ENCODE data around the gene WDR1.

The WDR1 gene

GRCh38 chr4:10101671-10102473 is 14.7 kb downstream of the WDR1 start:
- no peak for TF ChIP-seq CTCF (IDR thresholded peaks at IDR 0.05; ENCODE audit: unreplicated experiment in 3 of 3)
- Mint-ChIP-seq H3K27ac (peak overlapping the region; percentile 2 to 81 (median 64)), H3K27me3 (ENCODE audit: low read depth) (no peaks in the 10 kb centered on the region), H3K4me1 (peaks cover 95% of the 10 kb centered on the region), H3K4me3 (peak overlapping the region in 1 of 3 experiments; percentile 26), H3K9me3 (no peaks in the 10 kb centered on the region), H3K36me3 (ENCODE audit: low read depth) (peaks cover 62% of the 10 kb centered on the region)

DNA sequence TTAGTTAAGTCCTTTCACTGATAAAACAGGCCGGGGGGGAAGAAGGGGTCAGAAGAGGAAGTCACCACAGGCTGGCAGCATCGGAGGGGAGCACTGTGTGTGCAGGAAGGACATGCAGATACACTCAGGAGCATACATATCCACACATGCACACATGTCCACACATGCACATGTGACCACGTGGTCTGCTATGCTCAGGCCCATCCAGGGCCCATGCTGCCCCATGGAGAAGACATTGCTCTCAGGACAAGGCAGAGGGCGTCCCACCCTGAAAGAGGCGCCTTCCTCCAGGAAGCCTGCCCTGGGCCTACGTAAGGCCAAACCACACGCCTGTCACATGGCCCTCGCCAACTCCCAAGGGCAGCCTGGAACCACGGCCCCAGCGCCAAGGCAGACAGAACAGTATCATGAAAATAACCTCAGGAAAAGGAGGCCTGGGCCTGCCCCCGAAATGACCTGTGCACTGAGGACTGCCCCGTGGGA is 15.8 kb downstream of the WDR1 start:
- Mint-ChIP-seq H3K36me3 (ENCODE audit: low read depth) (peaks cover 69% of the 10 kb centered on the region), H3K9me3 (no peaks in the 10 kb centered on the region), H3K27me3 (ENCODE audit: low read depth) (no peaks in the 10 kb centered on the region), H3K4me1 (peaks cover 95% of the 10 kb centered on the region), H3K27ac (peak overlapping the region in 1 of 3 experiments; percentile 64), H3K4me3 (no peak overlapping the region)
- no peak for TF ChIP-seq CTCF (IDR thresholded peaks at IDR 0.05; ENCODE audit: unreplicated experiment in 3 of 3)

DNA sequence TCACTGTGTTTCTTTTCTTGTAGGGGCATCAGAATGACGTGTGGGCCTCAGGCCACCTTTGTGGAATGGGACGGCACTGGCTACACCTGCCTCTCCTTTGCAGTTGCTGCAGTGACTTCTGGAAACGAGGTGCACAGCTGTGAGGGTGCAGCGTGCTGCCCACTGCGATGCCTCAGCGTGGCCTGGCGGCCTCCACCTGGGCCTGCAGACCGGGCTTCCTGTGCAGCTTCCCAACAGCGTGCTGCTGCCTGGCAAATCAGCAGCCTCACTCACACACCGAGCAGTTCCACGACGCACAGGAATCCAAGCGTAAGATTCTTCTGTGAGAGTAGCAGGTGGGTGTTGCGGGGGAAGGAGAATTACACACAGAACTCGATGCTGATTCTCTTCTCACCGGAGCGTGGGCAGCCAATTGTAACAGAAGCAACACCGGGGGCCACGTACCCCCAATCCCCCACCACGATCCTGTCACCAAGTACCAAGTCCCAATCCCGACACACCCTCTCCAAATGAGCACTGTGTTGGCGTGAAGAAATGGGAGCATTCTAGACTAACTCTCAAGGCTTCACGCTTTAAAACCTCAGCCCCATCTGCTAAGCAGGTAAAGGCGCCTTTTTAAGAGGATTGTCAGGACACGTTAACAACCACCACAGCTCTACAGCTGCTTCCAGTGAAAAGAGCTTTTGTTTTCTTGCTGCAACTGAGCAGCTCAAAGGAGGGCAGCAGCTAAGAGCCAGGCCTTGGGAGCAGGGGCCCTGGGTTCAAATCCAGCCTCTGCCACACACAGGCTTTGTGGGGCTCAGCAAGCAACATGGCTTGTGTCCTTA is 16.9 kb downstream of the WDR1 start:
- Mint-ChIP-seq H3K27ac (no peak overlapping the region), H3K9me3 (no peaks in the 10 kb centered on the region), H3K4me3 (no peak overlapping the region), H3K27me3 (ENCODE audit: low read depth) (no peaks in the 10 kb centered on the region), H3K4me1 (peaks cover 85% of the 10 kb centered on the region), H3K36me3 (ENCODE audit: low read depth) (peaks cover 65% of the 10 kb centered on the region)
- no peak for TF ChIP-seq CTCF (IDR thresholded peaks at IDR 0.05; ENCODE audit: unreplicated experiment in 3 of 3)

DNA sequence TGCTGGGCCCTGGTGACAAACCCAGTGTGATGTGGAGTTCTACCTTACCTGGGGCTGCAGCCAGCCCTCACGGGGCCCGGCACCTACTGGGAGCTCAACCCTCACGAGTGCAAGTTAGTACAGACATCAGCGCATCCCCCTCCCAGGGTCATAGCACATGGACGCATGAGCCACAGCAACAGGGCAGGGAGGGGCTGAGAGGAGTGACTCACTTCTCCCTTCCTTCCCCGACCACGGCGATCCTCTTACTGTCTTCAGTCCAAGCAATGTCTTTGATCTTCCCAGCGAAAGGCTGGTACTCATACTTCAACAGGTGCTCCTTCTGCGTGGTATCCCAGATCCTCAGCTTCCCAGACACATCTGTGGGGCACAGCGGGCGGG is 17.8 kb downstream of the WDR1 start:
- no peak for TF ChIP-seq CTCF (IDR thresholded peaks at IDR 0.05; ENCODE audit: unreplicated experiment in 3 of 3)
- Mint-ChIP-seq H3K27me3 (ENCODE audit: low read depth) (no peaks in the 10 kb centered on the region), H3K4me3 (no peak overlapping the region), H3K27ac (peak overlapping the region in 1 of 3 experiments; percentile 13), H3K36me3 (ENCODE audit: low read depth) (peaks cover 62% of the 10 kb centered on the region), H3K4me1 (peaks cover 80% of the 10 kb centered on the region), H3K9me3 (no peaks in the 10 kb centered on the region)

DNA sequence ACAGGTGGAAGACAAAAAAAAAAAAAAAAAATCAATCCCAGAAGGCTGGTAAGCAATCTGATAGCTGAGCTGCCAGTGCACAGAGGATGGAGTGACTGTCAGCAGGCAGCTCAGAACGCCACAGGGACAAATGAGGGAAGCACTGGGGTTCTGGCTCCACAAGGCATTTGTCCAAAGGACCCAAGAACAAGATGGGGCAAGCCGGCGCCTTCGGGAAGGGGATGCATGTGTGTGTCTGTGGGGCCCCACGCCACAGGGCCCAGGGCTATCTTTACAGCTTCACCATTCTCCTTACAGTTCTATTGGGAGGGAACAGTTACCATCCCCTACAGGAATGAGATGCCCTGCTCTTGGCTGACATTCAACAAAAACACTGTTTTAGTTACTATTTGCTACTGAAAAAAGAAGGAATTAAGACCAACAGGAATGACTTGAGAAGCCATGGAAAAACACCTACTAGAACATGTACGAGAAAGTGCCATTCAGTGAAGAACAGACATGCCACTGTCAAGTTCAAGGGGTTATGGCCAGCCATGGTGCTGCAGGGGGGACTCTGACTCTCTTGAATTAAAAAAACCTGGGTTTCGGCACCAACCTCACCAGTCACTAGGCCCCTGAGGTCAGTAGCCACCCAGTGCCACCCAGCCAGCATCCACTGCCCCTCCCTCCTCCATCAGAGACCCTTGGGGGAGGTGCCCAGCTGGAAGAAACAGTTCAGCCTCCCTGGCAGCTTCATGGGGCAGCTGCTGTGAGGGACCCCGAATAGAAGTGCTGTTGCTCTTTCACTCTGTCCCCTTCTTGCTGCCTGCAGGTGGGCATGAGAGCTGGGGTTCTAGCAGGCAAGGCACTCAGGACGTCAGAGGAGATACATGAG is 18.5 kb downstream of the WDR1 start:
- H3K36me3 Mint-ChIP-seq (ENCODE audit: low read depth) = peaks cover 64% of the 10 kb centered on the region
- peaks cover 83% of the 10 kb centered on the region for H3K4me1 Mint-ChIP-seq
- H3K9me3 Mint-ChIP-seq = no peaks in the 10 kb centered on the region
- H3K4me3 Mint-ChIP-seq = no peak overlapping the region
- no peaks in the 10 kb centered on the region for H3K27me3 Mint-ChIP-seq (ENCODE audit: low read depth)
- no peak for TF ChIP-seq CTCF (IDR thresholded peaks at IDR 0.05; ENCODE audit: unreplicated experiment in 3 of 3)
- peak overlapping the region in 1 of 3 experiments; percentile 13 for H3K27ac Mint-ChIP-seq
